ACC112 (cell line): ENCODE data around the gene HECW1.

ENCODE experiments used
- H2AFZ ChIP-seq: fragments of 200-600 bp; sonication (generic); one replicate; pipeline ENCODE4 v1.6.0; 2017; ENCODE audit warnings: antibody characterized with exemption, low read length; ENCODE audit not compliant: unreplicated experiment
- H3K27ac ChIP-seq: fragments of 200-600 bp; sonication (generic); 2 replicates; pipeline ENCODE4 v1.5.1; 2014; ENCODE audit warnings: low read depth, mild to moderate bottlenecking, antibody characterized with exemption, low read length, moderate library complexity
- H3K27me3 ChIP-seq: fragments of 200-600 bp; sonication (generic); 2 replicates; pipeline ENCODE4 v1.6.1; 2014; ENCODE audit warnings: mild to moderate bottlenecking, antibody characterized with exemption, low read length, moderate library complexity, mixed read lengths; ENCODE audit not compliant: insufficient read depth
- H3K36me3 ChIP-seq: fragments of 200-600 bp; sonication (generic); 2 replicates; pipeline ENCODE4 v1.6.1; 2016; ENCODE audit warnings: mild to moderate bottlenecking, antibody characterized with exemption, low read length, moderate library complexity, mixed read lengths; ENCODE audit not compliant: insufficient read depth
- H3K4me1 ChIP-seq: fragments of 200-600 bp; sonication (generic); one replicate; pipeline ENCODE4 v1.6.1; 2016; ENCODE audit warnings: low read length, mixed read lengths; ENCODE audit not compliant: insufficient read depth, unreplicated experiment, control insufficient read depth
- H3K4me3 ChIP-seq: fragments of 200-600 bp; sonication (generic); 2 replicates; pipeline ENCODE4 v1.5.1; 2014; ENCODE audit warnings: mild to moderate bottlenecking, low read depth, low read length
- H3K79me2 ChIP-seq: fragments of 200-600 bp; sonication (generic); one replicate; pipeline ENCODE4 v1.6.0; 2016; ENCODE audit warnings: low read length; ENCODE audit not compliant: control insufficient read depth, unreplicated experiment, insufficient read depth

The HECW1 gene

DNA sequence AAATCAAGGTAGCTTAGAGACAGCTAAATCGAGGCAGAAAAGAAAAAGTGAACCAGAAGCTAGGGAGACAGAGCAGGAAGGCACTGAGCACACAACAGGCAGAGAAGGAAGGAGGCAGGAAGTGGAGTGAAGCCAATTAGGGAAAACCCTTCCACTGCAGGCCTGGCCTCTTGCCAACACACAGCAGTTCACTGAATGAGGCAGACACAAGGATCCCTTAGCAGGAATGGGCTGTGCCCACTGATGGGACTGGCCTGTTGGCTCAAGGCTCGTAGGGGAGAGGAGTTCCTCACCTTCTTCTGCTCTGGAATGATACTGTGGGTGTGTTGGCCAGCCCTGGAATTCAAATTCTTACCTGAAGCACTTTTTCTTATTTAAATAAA lies 250.2 kb downstream of the HECW1 start:
- Histone ChIP-seq H3K27ac (no peak overlapping the region), H2AFZ (no peak overlapping the region), H3K79me2 (no peaks in the 10 kb centered on the region), H3K4me1 (no peaks in the 10 kb centered on the region), H3K27me3 (peaks cover 32% of the 10 kb centered on the region), H3K36me3 (no peaks in the 10 kb centered on the region), H3K4me3 (no peak overlapping the region)

DNA sequence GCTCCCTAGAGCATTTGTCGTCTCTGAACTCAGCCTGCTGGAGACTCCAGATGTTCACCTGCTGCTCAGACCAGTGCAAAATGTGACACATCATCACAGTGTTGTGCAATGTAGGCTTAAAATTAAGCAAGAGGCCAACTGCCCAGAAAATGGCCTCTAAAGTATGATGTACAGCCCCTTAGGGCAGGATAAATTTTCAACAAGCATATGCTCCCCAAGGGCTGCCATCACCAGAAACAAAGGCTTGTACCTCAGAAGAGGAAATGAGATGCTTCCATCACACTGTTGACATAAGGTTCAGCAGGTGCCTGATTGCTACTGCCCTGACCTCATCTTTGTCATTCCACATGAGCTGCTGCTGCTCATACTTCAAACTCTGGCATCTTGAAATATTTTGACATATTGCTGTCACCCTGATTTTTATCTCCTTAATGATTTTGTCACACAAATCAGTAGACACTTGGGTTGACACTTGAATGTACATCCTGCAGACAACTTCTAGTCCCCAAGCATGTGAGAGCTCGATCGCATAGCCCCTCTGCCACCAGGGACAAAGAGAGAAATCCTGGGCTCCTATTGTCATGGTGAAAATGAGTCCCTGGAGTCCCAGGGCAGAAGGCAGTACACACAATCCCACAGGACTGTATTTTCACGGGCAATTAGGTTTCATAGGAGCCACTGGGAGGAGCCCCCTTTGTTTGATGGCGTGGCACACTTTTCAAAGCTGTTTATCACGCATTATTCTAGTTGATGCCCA lies 250.8 kb downstream of the HECW1 start:
- H2AFZ ChIP-seq, result no peak overlapping the region
- H3K79me2 ChIP-seq, result no peaks in the 10 kb centered on the region
- H3K36me3 ChIP-seq, result no peaks in the 10 kb centered on the region
- H3K27me3 ChIP-seq, result peaks cover 32% of the 10 kb centered on the region
- no peak overlapping the region for H3K27ac ChIP-seq
- H3K4me1 ChIP-seq, result no peaks in the 10 kb centered on the region
- H3K4me3 ChIP-seq, result no peak overlapping the region

DNA sequence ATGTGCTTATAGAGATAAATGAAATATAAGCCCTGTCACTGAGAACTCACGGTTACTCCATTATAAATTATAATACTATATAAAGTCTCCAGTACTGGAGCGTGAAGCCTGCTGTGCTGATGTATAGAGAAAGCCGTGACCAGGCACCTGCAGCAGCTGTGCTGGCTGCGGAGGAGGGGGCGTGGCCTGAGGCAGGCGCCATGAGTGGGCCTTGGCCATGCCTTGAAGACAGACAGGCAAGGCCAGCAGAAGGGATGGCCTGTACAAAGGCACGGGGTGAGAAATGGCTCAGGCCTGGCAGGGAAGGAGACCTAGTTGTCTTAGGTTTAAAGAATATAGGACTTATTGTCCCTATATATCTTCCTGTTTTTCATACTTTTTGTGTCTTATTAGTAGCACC lies 251.9 kb downstream of the HECW1 start:
- Histone ChIP-seq H3K4me3 (no peak overlapping the region), H2AFZ (no peak overlapping the region), H3K27me3 (peaks cover 39% of the 10 kb centered on the region), H3K4me1 (no peaks in the 10 kb centered on the region), H3K79me2 (no peaks in the 10 kb centered on the region), H3K27ac (no peak overlapping the region), H3K36me3 (no peaks in the 10 kb centered on the region)

DNA sequence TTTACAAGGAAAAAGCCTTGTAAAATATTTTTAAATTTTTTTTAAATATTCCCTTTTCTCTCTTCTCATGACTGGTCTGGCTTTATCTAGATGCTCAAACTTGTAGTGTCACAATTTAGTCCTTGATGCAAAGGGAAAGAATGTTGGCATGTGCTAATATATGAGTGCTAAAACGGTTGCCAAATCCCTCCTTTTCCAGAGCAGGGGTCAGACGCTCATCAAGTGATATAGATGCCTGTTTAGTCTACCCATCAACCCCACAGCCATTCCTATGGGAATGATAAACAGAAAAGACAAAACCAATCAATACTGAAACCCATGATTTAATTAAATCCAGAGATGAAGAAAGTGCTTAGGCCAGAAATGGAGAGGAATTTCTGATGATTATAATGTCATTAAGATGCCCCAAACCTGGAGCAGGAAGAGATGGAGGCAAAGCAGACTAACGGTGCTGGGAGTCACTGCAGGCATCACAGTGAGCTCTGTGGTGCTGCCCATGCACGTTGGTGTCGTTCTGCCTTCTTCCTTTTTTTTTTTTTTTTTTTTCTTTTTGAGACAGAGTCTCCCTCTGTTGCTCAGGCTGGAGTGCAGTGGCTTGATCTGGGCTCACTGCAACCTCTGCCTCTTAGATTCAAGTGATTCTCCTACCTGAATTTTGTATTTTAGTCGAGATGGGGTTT lies 260.4 kb downstream of the HECW1 start:
- H3K27ac ChIP-seq, result no peak overlapping the region
- no peaks in the 10 kb centered on the region for H3K79me2 ChIP-seq
- H2AFZ ChIP-seq, result no peak overlapping the region
- H3K27me3 ChIP-seq, result peaks cover 42% of the 10 kb centered on the region
- no peaks in the 10 kb centered on the region for H3K36me3 ChIP-seq
- H3K4me1 ChIP-seq, result no peaks in the 10 kb centered on the region
- H3K4me3 ChIP-seq, result no peak overlapping the region

DNA sequence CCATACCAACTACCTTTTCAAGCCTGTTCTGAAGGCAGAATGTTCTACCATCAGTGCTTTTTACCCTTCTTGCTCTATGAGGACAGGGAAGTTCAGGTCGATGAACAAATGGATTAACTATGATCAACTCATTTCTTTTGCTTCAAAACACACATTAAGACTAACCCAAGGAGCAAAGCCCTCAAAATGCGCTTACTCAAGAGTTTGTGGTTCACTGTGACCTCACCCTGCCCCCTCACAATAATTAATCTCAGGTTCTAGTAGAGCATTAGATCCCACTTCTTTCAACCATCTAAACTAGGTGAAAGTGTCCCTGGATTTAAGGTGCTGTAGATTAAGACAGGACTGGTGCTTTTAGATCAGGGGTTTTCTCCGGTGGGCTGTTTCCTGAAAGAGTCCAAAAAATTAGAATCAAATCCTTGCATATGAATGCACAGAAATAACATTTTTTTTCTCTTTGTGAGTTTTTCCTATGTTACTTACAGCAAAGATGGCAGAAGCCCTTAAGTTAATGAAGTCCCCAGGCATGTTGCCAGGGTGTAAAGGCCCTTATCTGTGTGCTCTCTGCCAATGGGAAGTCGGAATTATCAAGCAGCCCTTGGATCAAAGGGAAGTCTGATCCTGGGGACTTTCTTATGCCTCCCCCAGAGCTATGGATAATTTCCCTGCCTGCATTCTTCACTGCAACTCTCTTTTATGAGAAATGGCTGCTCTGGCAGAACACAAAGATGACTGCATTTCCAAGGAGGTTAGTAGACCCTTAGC lies 264.9 kb downstream of the HECW1 start:
- Histone ChIP-seq H3K36me3 (no peaks in the 10 kb centered on the region), H2AFZ (no peak overlapping the region), H3K4me1 (no peaks in the 10 kb centered on the region), H3K79me2 (no peaks in the 10 kb centered on the region), H3K27me3 (peaks cover 36% of the 10 kb centered on the region), H3K4me3 (no peak overlapping the region), H3K27ac (no peak overlapping the region)

DNA sequence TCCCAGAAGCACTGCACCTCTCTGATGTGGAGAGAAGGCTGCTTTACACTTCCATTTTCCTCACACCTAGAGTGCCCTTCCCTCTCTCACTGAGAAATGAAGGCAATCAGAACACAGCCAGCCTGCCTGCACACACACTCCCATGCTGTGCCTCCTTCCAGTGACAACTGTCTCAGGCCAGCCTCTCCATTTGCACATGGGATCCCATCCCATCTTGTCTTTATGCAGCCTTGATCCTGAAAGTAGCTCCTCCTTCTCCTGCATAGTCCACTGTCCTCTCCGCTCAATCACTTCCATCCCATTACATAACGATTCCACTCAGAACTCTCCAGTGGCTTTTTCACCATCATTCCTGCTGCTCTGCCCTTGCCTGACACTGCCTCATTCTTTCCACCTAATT lies 266.8 kb downstream of the HECW1 start:
- peaks cover 31% of the 10 kb centered on the region for H3K27me3 ChIP-seq
- H3K36me3 ChIP-seq, result no peaks in the 10 kb centered on the region
- no peak overlapping the region for H3K27ac ChIP-seq
- no peak overlapping the region for H3K4me3 ChIP-seq
- no peak overlapping the region for H2AFZ ChIP-seq
- H3K4me1 ChIP-seq, result no peaks in the 10 kb centered on the region
- no peaks in the 10 kb centered on the region for H3K79me2 ChIP-seq

DNA sequence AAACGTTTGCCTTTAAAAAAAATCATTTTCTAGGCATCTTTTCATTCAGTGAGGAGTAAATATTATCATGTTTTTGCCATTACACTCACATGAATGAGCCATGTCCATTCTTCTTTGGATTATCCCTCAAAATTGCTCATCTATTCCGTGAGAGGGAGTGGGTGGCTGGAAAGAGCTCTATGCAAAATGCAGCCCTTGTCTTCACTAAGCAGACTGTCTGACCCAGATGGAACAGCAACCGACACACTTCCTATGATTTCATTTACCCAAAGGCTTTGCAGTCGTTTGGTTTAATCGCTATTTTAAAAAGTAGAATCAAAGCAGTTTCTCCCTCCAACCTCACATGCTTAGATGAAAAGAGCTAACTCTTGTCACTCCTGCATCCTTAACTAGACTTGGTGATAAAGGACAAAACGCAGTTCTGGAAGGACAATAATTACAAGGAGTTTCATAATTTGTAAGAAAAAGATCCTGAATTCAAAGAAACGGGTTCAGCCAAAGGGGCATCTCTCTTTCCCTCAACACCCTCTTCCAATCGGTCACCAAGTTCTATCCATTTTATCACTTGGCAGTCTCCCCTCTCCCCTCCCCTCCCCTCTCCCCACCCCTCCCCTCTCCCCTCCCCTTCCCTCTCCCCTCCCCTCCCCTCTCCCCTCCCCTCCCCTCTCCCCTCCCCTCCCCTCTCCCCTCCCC lies 272.3 kb downstream of the HECW1 start:
- Histone ChIP-seq H3K4me3 (no peak overlapping the region), H2AFZ (no peak overlapping the region), H3K36me3 (no peaks in the 10 kb centered on the region), H3K27ac (no peak overlapping the region), H3K27me3 (peaks cover 9% of the 10 kb centered on the region; the same call in 1 of the 2 replicates), H3K4me1 (no peaks in the 10 kb centered on the region), H3K79me2 (no peaks in the 10 kb centered on the region)

DNA sequence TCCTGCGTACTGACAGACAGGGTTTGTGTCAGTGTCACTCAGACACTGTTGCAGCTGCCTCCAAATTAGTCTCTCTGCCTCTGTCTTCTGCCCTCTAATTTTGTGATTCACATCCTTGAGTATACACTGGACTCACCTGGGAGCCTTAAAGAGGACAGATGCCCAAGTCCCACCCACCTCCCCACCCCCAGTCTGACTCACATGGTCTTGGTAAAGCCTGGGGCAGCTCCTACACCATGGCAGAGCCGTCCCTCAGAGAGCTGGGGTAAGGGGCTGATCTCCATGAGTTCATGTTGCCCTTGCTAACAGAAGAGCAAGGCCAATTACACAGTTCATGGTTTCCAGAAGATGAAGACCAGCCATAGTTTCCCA lies 272.8 kb downstream of the HECW1 start:
- Histone ChIP-seq H3K27ac (no peak overlapping the region), H3K36me3 (no peaks in the 10 kb centered on the region), H2AFZ (no peak overlapping the region), H3K27me3 (peaks cover 8% of the 10 kb centered on the region; the same call in 1 of the 2 replicates), H3K4me3 (no peak overlapping the region), H3K4me1 (no peaks in the 10 kb centered on the region), H3K79me2 (no peaks in the 10 kb centered on the region)

DNA sequence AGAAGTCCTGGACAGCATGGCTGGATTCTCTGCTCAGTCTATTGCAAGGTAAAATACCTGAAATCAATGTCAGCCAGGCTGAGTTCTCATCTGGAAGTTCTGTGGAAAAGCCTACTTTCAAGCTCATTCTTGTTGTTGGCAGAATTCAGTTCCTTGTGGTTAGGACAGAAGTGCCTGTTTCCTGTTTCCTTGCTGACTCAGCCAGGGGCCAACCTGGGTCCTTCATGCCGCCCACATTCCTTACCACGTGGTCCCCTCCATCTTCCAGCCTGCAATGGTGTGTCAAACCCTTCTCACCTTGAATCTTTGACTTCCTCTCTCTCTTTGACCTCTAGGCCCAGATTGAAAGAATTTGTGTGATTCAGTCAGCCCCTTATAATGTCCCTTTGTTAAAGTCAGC lies 273.4 kb downstream of the HECW1 start:
- Histone ChIP-seq H3K4me1 (no peaks in the 10 kb centered on the region), H3K79me2 (no peaks in the 10 kb centered on the region), H3K27me3 (peaks cover 8% of the 10 kb centered on the region; the same call in 1 of the 2 replicates), H3K27ac (no peak overlapping the region), H3K36me3 (no peaks in the 10 kb centered on the region), H3K4me3 (no peak overlapping the region), H2AFZ (no peak overlapping the region)

DNA sequence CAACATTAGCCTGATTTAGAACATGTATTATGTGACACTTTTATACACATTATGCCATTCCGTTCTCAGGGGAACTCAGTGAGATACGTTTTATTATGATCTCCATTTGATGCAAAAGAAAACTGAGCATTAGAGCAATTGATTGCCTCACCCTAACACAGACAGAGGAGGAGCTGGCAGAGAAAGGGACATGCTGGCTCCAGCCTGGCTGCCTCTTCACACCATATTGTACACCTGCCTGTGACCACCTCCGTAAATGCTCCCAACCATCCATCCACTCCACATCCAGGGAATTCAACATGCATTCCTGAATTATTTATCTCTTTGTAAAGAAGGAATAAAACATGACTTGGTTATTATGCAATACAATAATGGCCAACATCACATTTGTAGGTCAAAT lies 275.5 kb downstream of the HECW1 start:
- Histone ChIP-seq H3K4me1 (no peaks in the 10 kb centered on the region), H3K27me3 (peaks cover 8% of the 10 kb centered on the region; the same call in 1 of the 2 replicates), H2AFZ (no peak overlapping the region), H3K27ac (no peak overlapping the region), H3K79me2 (no peaks in the 10 kb centered on the region), H3K36me3 (no peaks in the 10 kb centered on the region), H3K4me3 (no peak overlapping the region)
